Smooth muscle cell (in vitro differentiated cells): ENCODE data around the gene ROM1. TPM values are rescaled to one million over a fixed set of nuclear protein-coding genes. Genes with fewer than 3 reads are reported as not detected.
"Not testable (repeated sequence)": the region's sequence is repeated elsewhere in the genome, so short reads cannot be mapped to it uniquely, and the experiment has no call there.

Source experiments
- DNase-seq: peaks from one replicate; lab custom pipeline; 2025; ENCODE audit not compliant: unreplicated experiment; lab: John Stamatoyannopoulos, UW
- H2AFZ ChIP-seq: fragments of 200-600 bp; sonication (generic); 2 replicates; pipeline ENCODE4 v1.6.0; 2016; ENCODE audit warnings: antibody characterized with exemption, low read depth, mild to moderate bottlenecking
- H3F3A ChIP-seq: fragments of 200-600 bp; sonication (generic); 2 replicates; pipeline ENCODE4 v1.6.0; 2017; ENCODE audit warnings: antibody characterized with exemption, low read depth
- H3K27ac ChIP-seq: fragments of 200-600 bp; sonication (generic); 2 replicates; pipeline ENCODE4 v1.5.1; 2016; ENCODE audit warnings: low read depth, mild to moderate bottlenecking
- H3K27me3 ChIP-seq: fragments of 200-600 bp; sonication (generic); 2 replicates; pipeline ENCODE4 v1.6.1; 2016; ENCODE audit warnings: low read depth, mild to moderate bottlenecking
- H3K36me3 ChIP-seq: fragments of 200-600 bp; sonication (generic); 2 replicates; pipeline ENCODE4 v1.5.1; 2016; ENCODE audit warnings: low read depth
- H3K4me1 ChIP-seq: fragments of 200-600 bp; sonication (generic); 2 replicates; pipeline ENCODE4 v1.5.1; 2016; ENCODE audit warnings: low read depth
- H3K4me2 ChIP-seq: fragments of 200-600 bp; sonication (generic); 2 replicates; pipeline ENCODE4 v1.6.0; 2016; ENCODE audit warnings: mild to moderate bottlenecking
- H3K4me3 ChIP-seq: fragments of 200-600 bp; sonication (generic); 2 replicates; pipeline ENCODE4 v1.5.1; 2016; ENCODE audit warnings: mild to moderate bottlenecking
- H3K79me2 ChIP-seq: fragments of 200-600 bp; sonication (generic); 2 replicates; pipeline ENCODE4 v1.6.0; 2016; ENCODE audit warnings: low read depth, mild to moderate bottlenecking
- H3K9ac ChIP-seq: fragments of 200-600 bp; sonication (generic); 2 replicates; pipeline ENCODE4 v1.6.0; 2016; ENCODE audit warnings: low read depth
- H3K9me3 ChIP-seq: fragments of 200-600 bp; sonication (generic); replicated peaks from 2 replicates; pipeline ENCODE4 v1.5.1; 2016; ENCODE audit warnings: low read depth
- H4K20me1 ChIP-seq: fragments of 200-600 bp; sonication (generic); 2 replicates; pipeline ENCODE4 v1.6.0; 2016; ENCODE audit warnings: low read depth
- CTCF ChIP-seq: fragments of 200-600 bp; sonication (generic); IDR thresholded peaks from 2 replicates; pipeline ENCODE4 v1.5.1; 2017; ENCODE audit warnings: borderline replicate concordance, mild to moderate bottlenecking, antibody characterized with exemption; ENCODE audit not compliant: insufficient read depth, poor library complexity, severe bottlenecking
- WGBS: methylation state at CpG from one replicate; pipeline ENCODE4 v1.1.7; 2016; ENCODE audit warnings: low lambda C conversion rate; 5-methylcytosine and 5-hydroxymethylcytosine counted together
- polyA plus RNA-seq: library from polyadenylated mRNA; unstranded; fragments of >200 nt; fragmentation: Nextera tagmentation; extraction: Ambion mirVana; gene quantifications from 2 replicates; pipeline ENCODE4 v1.2.1, GENCODE V29; 2016
- total RNA-seq: library from RNA; depleted of rRNA; stranded (reverse); fragments of >200 nt; gene quantifications from 2 replicates; pipeline ENCODE4 v1.2.3, GENCODE V29; 2014

ROM1 gene
- total and polyA plus RNA-seq, 2 experiments from 2014 or later, result 1.4 to 4.0 TPM

- H3K36me3 ChIP-seq, result peaks cover 20% of the 10 kb centered on the region
- WGBS, result 82% methylated on average over 8 of the region's 8 CpGs
Measured at GRCh38 chr11:62567018-62567633, 45.9 kb upstream of the ROM1 start.

GRCh38 chr11:62569611-62570010 lies 43.4 kb upstream of the ROM1 start:
- Histone ChIP-seq H3K79me2 (peaks cover 87% of the 10 kb centered on the region), H3F3A (peaks cover 20% of the 10 kb centered on the region), H3K9me3 (no peaks in the 10 kb centered on the region), H3K27me3 (no peaks in the 10 kb centered on the region), H2AFZ (no peak overlapping the region), H4K20me1 (peaks cover 81% of the 10 kb centered on the region), H3K9ac (no peak overlapping the region), H3K4me1 (peaks cover 11% of the 10 kb centered on the region), H3K4me3 (no peak overlapping the region), H3K4me2 (no peak overlapping the region), H3K27ac (peak overlapping the region; percentile 5), H3K36me3 (peaks cover 20% of the 10 kb centered on the region)
- no peak for TF ChIP-seq CTCF
- DNase-seq, result no peak
- 95% methylated on average over 1 of the region's 1 CpG for WGBS

More at GRCh38 chr11:62567018-62567633, 45.9 kb upstream of the ROM1 start:
- no peaks in the 10 kb centered on the region for H3K27me3 ChIP-seq
- no peak overlapping the region for H3K9ac ChIP-seq
- no peak for DNase-seq
- no peak overlapping the region for H3K27ac ChIP-seq
- peaks cover 5% of the 10 kb centered on the region for H3K4me1 ChIP-seq
- H3K9me3 ChIP-seq, result no peaks in the 10 kb centered on the region
- H3K4me2 ChIP-seq, result no peak overlapping the region
- peaks cover 88% of the 10 kb centered on the region for H4K20me1 ChIP-seq
- peaks cover 28% of the 10 kb centered on the region for H3F3A ChIP-seq
- H3K4me3 ChIP-seq, result no peak overlapping the region
- no peak overlapping the region for H2AFZ ChIP-seq
- H3K79me2 ChIP-seq, result peaks cover 75% of the 10 kb centered on the region
- TF ChIP-seq CTCF, result no peak

GRCh38 chr11:62570903-62571302 lies 42.2 kb upstream of the ROM1 start:
- not testable (repeated sequence) for H3K9me3 ChIP-seq, H2AFZ ChIP-seq, DNase-seq, H3K9ac ChIP-seq, H3K4me2 ChIP-seq, H3K27ac ChIP-seq, H3K27me3 ChIP-seq, H3F3A ChIP-seq, H3K4me3 ChIP-seq
- Histone ChIP-seq H3K36me3 (peaks cover 10% of the 10 kb centered on the region), H4K20me1 (peaks cover 69% of the 10 kb centered on the region), H3K79me2 (peaks cover 89% of the 10 kb centered on the region), H3K4me1 (peaks cover 11% of the 10 kb centered on the region)
- WGBS, result 95% methylated on average over 5 of the region's 5 CpGs

GRCh38 chr11:62571493-62571892 lies 41.6 kb upstream of the ROM1 start:
- Histone ChIP-seq H3K79me2 (peaks cover 89% of the 10 kb centered on the region), H4K20me1 (peaks cover 63% of the 10 kb centered on the region), H3K4me1 (peaks cover 11% of the 10 kb centered on the region), H3K27ac (peak overlapping the region; percentile 79)
- H3F3A ChIP-seq, DNase-seq, H3K4me3 ChIP-seq, H3K36me3 ChIP-seq, H2AFZ ChIP-seq, H3K27me3 ChIP-seq, H3K9me3 ChIP-seq, H3K4me2 ChIP-seq, H3K9ac ChIP-seq: not testable (repeated sequence)
- 95% methylated on average over 5 of the region's 5 CpGs for WGBS

GRCh38 chr11:62572431-62572830 lies 40.6 kb upstream of the ROM1 start:
- peaks cover 55% of the 10 kb centered on the region for H4K20me1 ChIP-seq

More at GRCh38 chr11:62572431-62572830, 40.6 kb upstream of the ROM1 start:
- Histone ChIP-seq H3K36me3 (no peaks in the 10 kb centered on the region), H3K9me3 (no peaks in the 10 kb centered on the region), H3F3A (peaks cover 5% of the 10 kb centered on the region), H3K9ac (peak overlapping the region; percentile 89), H3K4me1 (peaks cover 11% of the 10 kb centered on the region), H3K27ac (peak overlapping the region; percentile 79), H3K79me2 (peaks cover 81% of the 10 kb centered on the region), H3K27me3 (no peaks in the 10 kb centered on the region), H3K4me3 (peak overlapping the region; percentile 97), H3K4me2 (peak overlapping the region; percentile 92), H2AFZ (no peak overlapping the region)
- no peak for TF ChIP-seq CTCF
- DNase-seq, result no peak
- 76% methylated on average over 12 of the region's 12 CpGs for WGBS
